Measurements from ENCODE around the gene HTR1A.

The HTR1A gene

DNA sequence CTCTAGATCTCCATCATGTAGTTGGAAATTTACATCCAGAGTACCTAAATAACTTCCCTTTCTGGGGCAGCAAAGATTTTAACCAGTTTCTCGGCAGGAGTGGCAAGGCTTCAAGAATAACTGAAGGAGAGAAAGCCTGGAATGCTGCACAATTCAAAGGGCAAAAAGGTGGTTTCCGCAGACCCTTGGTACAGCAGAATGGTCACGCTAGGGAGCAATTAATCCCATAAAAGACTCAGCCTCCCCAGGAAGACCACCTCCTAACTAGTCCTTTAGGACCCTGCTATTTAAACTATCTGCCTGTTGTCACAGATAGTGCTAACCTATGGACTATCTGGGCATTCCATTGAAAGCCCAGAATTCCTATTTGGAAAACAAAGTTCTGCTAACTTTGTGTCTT is 3.6 kb downstream of the HTR1A start:
- H3K27me3 ChIP-seq (ENCODE audit: control insufficient read depth, insufficient read depth, low read length), result peaks cover 49% of the 10 kb centered on the region
- no peaks in the 10 kb centered on the region for H3K36me3 ChIP-seq (ENCODE audit: control insufficient read depth, insufficient read depth, low read length)
- no peak overlapping the region for H3K9ac ChIP-seq (ENCODE audit: low read depth, low read length)
- peaks cover 6% of the 10 kb centered on the region for H3K4me1 ChIP-seq (ENCODE audit: control insufficient read depth, insufficient read depth, low read length)
- H3K9me3 ChIP-seq (ENCODE audit: control insufficient read depth, insufficient read depth, low read length), result no peaks in the 10 kb centered on the region
- peak overlapping the region; percentile 52 for H3K4me3 ChIP-seq (ENCODE audit: low read depth, low read length)

DNA sequence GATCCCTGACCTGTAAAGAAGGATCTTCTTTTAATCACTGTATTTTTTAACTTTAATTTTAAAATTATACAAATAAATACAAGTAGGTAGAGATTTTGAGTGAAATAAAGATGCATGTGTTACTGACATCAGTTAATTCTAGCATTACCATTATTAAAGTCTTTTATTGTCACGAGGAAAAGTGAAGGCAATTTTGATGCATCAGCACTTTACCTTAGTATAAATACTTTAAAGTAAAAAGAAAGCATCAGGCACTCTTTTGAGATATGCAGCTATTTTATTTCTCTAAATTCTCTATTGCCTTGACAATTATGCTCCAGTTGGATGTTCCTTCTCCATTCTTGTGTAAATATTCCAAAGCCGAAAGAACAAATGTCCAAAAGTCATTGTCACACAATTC is 4.6 kb downstream of the HTR1A start:
- peaks cover 6% of the 10 kb centered on the region for H3K4me1 ChIP-seq (ENCODE audit: control insufficient read depth, insufficient read depth, low read length)
- no peak overlapping the region for H3K4me3 ChIP-seq (ENCODE audit: low read depth, low read length)
- no peak overlapping the region for H3K9ac ChIP-seq (ENCODE audit: low read depth, low read length)
- H3K36me3 ChIP-seq (ENCODE audit: control insufficient read depth, insufficient read depth, low read length), result no peaks in the 10 kb centered on the region
- H3K9me3 ChIP-seq (ENCODE audit: control insufficient read depth, insufficient read depth, low read length), result no peaks in the 10 kb centered on the region
- H3K27me3 ChIP-seq (ENCODE audit: control insufficient read depth, insufficient read depth, low read length), result peaks cover 45% of the 10 kb centered on the region

DNA sequence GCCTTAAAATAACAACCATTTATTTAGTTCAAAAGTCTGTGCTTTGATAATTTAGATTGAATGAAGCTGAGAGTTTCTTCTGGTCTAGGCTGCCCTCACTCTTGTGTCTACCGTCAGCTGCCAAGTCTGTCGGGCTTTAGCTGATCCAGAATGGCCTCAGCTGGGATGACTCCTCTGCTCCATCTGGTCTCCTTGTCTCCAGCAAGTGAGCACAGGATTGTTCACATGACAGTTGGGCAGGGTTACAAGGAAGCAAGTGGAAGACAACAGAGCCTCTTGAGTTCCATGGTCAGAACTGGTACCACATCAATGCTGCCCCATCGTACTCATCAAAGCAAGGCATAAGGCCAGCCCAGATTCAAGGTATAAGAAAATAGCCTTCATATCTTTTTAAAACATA is 9.0 kb downstream of the HTR1A start:
- no peak overlapping the region for H3K9ac ChIP-seq (ENCODE audit: low read depth, low read length)
- peaks cover 6% of the 10 kb centered on the region for H3K27me3 ChIP-seq (ENCODE audit: control insufficient read depth, insufficient read depth, low read length)
- peaks cover 6% of the 10 kb centered on the region for H3K4me1 ChIP-seq (ENCODE audit: control insufficient read depth, insufficient read depth, low read length)

DNA sequence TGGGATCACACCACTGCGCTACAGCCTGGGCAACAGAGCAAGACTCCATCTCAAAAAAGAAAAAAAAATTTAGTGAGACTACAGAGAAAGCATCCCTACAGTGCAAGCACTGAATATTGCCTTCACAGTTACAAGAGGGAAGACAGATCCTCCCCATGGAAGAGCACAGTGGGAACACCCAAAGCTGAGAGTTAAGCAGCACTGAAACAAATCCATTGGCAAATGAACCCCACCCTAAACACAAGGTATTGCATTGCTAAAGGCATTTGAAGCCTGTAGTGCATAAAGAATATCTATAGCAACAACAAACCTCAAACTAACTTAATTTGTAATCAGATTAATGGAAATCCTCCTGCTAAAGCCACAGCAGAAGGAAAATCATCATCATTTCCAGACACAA is 27.1 kb downstream of the HTR1A start:
- Histone ChIP-seq H3K9me3 (ENCODE audit: control insufficient read depth, insufficient read depth, low read length) (no peaks in the 10 kb centered on the region), H3K4me3 (ENCODE audit: low read depth, low read length) (no peak overlapping the region), H3K9ac (ENCODE audit: low read depth, low read length) (no peak overlapping the region), H3K36me3 (ENCODE audit: control insufficient read depth, insufficient read depth, low read length) (no peaks in the 10 kb centered on the region), H3K4me1 (ENCODE audit: control insufficient read depth, insufficient read depth, low read length) (no peaks in the 10 kb centered on the region), H3K27me3 (ENCODE audit: control insufficient read depth, insufficient read depth, low read length) (no peaks in the 10 kb centered on the region)

More for the DNA sequence above, 9.0 kb downstream of the HTR1A start:
- H3K9me3 ChIP-seq (ENCODE audit: control insufficient read depth, insufficient read depth, low read length), result no peaks in the 10 kb centered on the region
- no peaks in the 10 kb centered on the region for H3K36me3 ChIP-seq (ENCODE audit: control insufficient read depth, insufficient read depth, low read length)
- no peak overlapping the region for H3K4me3 ChIP-seq (ENCODE audit: low read depth, low read length)

DNA sequence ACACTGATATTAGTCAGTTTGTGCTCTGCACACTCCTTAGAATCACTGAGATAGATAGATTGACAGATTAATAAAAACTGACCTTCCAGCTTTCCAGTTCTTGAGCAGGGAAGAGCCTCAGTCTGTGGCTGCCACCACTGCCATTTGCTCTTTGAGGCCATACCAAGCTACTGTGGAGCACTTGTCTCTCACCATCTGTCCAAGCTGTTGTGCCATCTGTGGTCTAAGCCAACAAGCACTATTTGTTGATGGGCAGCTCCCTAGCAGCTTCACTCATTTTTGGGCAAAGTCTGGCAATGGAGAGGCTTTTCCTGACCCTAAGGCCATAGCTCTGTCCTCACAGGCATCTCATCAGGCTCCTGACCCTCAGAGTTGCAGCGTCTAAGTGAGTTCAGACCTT is 30.4 kb downstream of the HTR1A start:
- Histone ChIP-seq H3K9ac (ENCODE audit: low read depth, low read length) (no peak overlapping the region), H3K36me3 (ENCODE audit: control insufficient read depth, insufficient read depth, low read length) (no peaks in the 10 kb centered on the region)

DNA sequence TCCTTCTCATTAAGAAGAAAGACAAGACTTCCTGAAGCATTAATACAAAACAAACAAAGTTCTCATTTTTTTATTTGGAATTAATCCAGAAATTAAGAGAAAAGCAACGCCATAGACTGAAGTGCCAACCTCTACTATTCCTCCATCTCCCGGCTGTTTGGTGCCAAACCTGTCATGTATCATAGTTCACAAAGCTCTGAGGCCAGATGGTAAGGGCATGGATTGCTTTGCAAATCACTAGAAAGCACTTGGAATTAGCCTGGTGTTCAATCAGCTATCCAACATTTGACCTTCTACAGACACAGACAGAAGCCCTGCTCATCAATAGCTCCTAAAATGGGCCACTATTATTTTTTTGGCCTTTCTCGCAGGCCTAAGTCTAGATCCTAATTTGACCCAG is 33.8 kb downstream of the HTR1A start:
- Histone ChIP-seq H3K4me1 (ENCODE audit: control insufficient read depth, insufficient read depth, low read length) (peaks cover 3% of the 10 kb centered on the region), H3K4me3 (ENCODE audit: low read depth, low read length) (no peak overlapping the region), H3K36me3 (ENCODE audit: control insufficient read depth, insufficient read depth, low read length) (no peaks in the 10 kb centered on the region), H3K27me3 (ENCODE audit: control insufficient read depth, insufficient read depth, low read length) (no peaks in the 10 kb centered on the region), H3K9me3 (ENCODE audit: control insufficient read depth, insufficient read depth, low read length) (no peaks in the 10 kb centered on the region), H3K9ac (ENCODE audit: low read depth, low read length) (no peak overlapping the region)

More for the DNA sequence above, 30.4 kb downstream of the HTR1A start:
- H3K4me1 ChIP-seq (ENCODE audit: control insufficient read depth, insufficient read depth, low read length), result no peaks in the 10 kb centered on the region
- no peaks in the 10 kb centered on the region for H3K9me3 ChIP-seq (ENCODE audit: control insufficient read depth, insufficient read depth, low read length)
- no peaks in the 10 kb centered on the region for H3K27me3 ChIP-seq (ENCODE audit: control insufficient read depth, insufficient read depth, low read length)
- no peak overlapping the region for H3K4me3 ChIP-seq (ENCODE audit: low read depth, low read length)

DNA sequence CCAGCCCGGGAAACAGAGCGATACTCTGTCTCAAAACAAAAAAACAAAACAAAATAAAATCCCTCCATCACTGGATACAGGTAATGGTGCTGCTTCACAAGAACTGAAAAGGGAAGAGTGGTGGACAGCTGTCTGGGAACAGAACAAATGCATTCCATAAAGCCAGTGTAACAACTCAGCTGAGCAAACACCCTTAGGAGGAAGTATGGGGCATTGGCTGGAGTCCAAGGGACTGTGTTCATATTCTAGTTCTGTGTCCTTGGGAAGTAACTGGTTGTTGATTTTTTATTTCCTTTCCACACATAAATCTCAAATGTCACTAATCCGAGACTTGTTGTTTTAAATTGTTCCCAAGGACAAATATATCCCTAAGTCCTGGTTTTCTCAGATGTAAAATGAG is 38.3 kb downstream of the HTR1A start:
- no peaks in the 10 kb centered on the region for H3K27me3 ChIP-seq (ENCODE audit: control insufficient read depth, insufficient read depth, low read length)
- H3K9ac ChIP-seq (ENCODE audit: low read depth, low read length), result no peak overlapping the region
- peaks cover 6% of the 10 kb centered on the region for H3K4me1 ChIP-seq (ENCODE audit: control insufficient read depth, insufficient read depth, low read length)
- H3K9me3 ChIP-seq (ENCODE audit: control insufficient read depth, insufficient read depth, low read length), result no peaks in the 10 kb centered on the region
- no peaks in the 10 kb centered on the region for H3K36me3 ChIP-seq (ENCODE audit: control insufficient read depth, insufficient read depth, low read length)
- no peak overlapping the region for H3K4me3 ChIP-seq (ENCODE audit: low read depth, low read length)

DNA sequence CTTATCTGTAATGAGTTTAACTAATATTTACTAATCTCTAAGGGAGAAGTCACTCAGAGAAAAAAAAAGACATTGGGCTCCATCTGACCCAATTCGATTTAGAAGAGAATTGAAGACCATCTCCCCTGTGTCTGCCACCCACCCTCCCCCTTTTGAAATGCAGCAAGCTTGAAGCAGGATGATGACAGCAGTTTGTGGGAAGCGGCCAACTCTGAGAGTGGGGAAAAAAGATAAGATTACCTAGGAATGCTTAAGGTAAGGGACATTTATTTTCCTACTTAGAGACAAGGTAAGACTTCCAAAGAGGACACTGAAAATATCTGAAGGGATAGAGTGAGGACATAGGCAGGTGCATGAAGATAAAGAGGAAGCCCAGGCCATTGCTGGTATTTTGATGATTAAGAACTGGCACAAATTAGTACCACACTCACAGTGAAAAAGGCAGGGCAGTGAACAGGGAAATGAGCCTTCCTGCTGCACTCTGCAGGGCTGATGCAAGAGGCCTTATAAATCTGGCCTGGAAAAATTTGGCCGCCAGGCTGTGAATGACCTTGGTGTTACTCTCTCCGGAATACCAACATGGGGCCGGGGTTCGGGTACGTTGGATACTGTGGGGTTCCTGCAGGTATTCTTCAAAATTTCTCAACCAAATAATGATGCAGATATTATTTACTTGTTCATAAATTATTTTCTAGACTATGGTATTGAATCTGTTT is 42.3 kb downstream of the HTR1A start:
- Histone ChIP-seq H3K4me1 (ENCODE audit: control insufficient read depth, insufficient read depth, low read length) (peaks cover 4% of the 10 kb centered on the region), H3K9me3 (ENCODE audit: control insufficient read depth, insufficient read depth, low read length) (no peaks in the 10 kb centered on the region), H3K9ac (ENCODE audit: low read depth, low read length) (no peak overlapping the region), H3K27me3 (ENCODE audit: control insufficient read depth, insufficient read depth, low read length) (no peaks in the 10 kb centered on the region), H3K4me3 (ENCODE audit: low read depth, low read length) (no peak overlapping the region), H3K36me3 (ENCODE audit: control insufficient read depth, insufficient read depth, low read length) (no peaks in the 10 kb centered on the region)

DNA sequence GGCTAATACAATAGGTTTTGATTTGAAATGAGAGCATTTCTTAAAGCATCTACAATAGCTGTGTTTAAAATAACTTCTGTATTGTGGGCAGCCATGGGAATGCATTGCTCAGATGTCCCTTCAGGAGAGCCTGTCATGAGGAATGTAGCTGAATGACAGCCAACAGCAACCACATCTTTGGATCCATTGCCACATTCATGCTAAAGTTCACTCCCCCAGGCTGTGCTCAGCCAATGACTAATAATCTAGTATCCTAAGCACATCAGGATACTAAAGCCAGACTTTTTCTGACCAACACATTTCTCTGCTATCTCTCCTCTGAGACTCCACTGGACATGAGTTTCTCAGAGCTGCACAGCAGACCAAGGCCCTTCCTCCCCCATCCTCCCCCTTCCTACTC is 45.5 kb downstream of the HTR1A start:
- Histone ChIP-seq H3K36me3 (ENCODE audit: control insufficient read depth, insufficient read depth, low read length) (no peaks in the 10 kb centered on the region), H3K9me3 (ENCODE audit: control insufficient read depth, insufficient read depth, low read length) (no peaks in the 10 kb centered on the region), H3K4me1 (ENCODE audit: control insufficient read depth, insufficient read depth, low read length) (peaks cover 4% of the 10 kb centered on the region), H3K9ac (ENCODE audit: low read depth, low read length) (no peak overlapping the region), H3K27me3 (ENCODE audit: control insufficient read depth, insufficient read depth, low read length) (no peaks in the 10 kb centered on the region), H3K4me3 (ENCODE audit: low read depth, low read length) (no peak overlapping the region)

DNA sequence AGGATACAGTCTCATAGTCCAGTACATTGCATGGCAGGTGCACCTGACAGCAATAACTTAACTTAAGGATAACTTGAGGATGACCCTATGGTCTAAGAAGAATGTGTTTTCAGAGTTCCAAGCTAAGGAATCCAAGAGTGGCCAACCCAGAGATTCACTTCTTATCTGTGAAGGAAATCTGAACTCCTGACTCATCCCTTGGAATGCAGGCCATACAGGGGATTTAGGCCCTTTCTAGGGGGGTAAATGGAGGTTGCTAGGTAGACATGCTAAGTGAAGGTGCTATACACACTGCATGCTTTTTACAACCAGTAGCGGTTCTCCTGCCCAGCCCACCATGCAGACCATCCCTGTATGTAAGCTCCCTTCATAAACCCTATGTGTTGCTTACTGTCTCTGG is 50.4 kb downstream of the HTR1A start:
- Histone ChIP-seq H3K9ac (ENCODE audit: low read depth, low read length) (no peak overlapping the region), H3K4me1 (ENCODE audit: control insufficient read depth, insufficient read depth, low read length) (no peaks in the 10 kb centered on the region), H3K4me3 (ENCODE audit: low read depth, low read length) (no peak overlapping the region), H3K27me3 (ENCODE audit: control insufficient read depth, insufficient read depth, low read length) (no peaks in the 10 kb centered on the region), H3K36me3 (ENCODE audit: control insufficient read depth, insufficient read depth, low read length) (no peaks in the 10 kb centered on the region), H3K9me3 (ENCODE audit: control insufficient read depth, insufficient read depth, low read length) (no peaks in the 10 kb centered on the region)
